HepG2 (cell line): ENCODE results near the gene TBC1D16. TPM values are rescaled to one million over a fixed set of nuclear protein-coding genes. Genes with fewer than 3 reads are reported as not detected.

ENCODE experiments used
- AHR ChIP-seq: IDR thresholded peaks from 2 replicates; pipeline ENCODE4 v1.6.1; 2018; ENCODE audit warnings: missing genetic modification reagents, missing compliant biosample characterization
- BRD4 ChIP-seq: sonication (generic); formaldehyde crosslinking; IDR thresholded peaks from 2 replicates; pipeline ENCODE4 v1.4.0; 2020; ENCODE audit warnings: missing genetic modification reagents
- BRF2 ChIP-seq: sonication (generic); formaldehyde crosslinking; IDR thresholded peaks from 2 replicates; pipeline ENCODE4 v1.8.1; 2022; ENCODE audit warnings: mild to moderate bottlenecking, missing genetic modification reagents
- CBX1 ChIP-seq: IDR thresholded peaks from one replicate; pipeline ENCODE4 v1.6.1; 2016; ENCODE audit warnings: antibody characterized with exemption, low read depth
- ESRRA ChIP-seq: sonication (generic); formaldehyde crosslinking; IDR thresholded peaks from 2 replicates; pipeline ENCODE4 v1.5.1; 2020; ENCODE audit warnings: mild to moderate bottlenecking, low read depth, missing genetic modification reagents
- HOXA9 ChIP-seq: sonication (generic); formaldehyde crosslinking; IDR thresholded peaks from 2 replicates; pipeline ENCODE4 v1.8.1; 2022; ENCODE audit warnings: missing genetic modification reagents, mild to moderate bottlenecking, moderate library complexity, borderline replicate concordance
- MTA1 ChIP-seq: sonication (generic); formaldehyde crosslinking; IDR thresholded peaks from 2 replicates; pipeline ENCODE4 v1.4.0; 2020; ENCODE audit warnings: missing genetic modification reagents, mild to moderate bottlenecking, borderline replicate concordance
- PCBP1 ChIP-seq: fragments of 200-400 bp; formaldehyde crosslinking; IDR thresholded peaks from 2 replicates; pipeline ENCODE4 v1.6.1; 2017; ENCODE audit warnings: mild to moderate bottlenecking, low read depth, low read length, borderline replicate concordance
- RAD51 ChIP-seq: fragments of 450-650 bp; IDR thresholded peaks from 2 replicates; pipeline ENCODE4 v1.6.1; 2016; ENCODE audit warnings: borderline replicate concordance
- SKIL ChIP-seq: sonication (generic); formaldehyde crosslinking; IDR thresholded peaks from 2 replicates; pipeline ENCODE4 v1.8.0; 2022; ENCODE audit warnings: missing genetic modification reagents, mild to moderate bottlenecking, moderate library complexity, borderline replicate concordance
- SNAPC5 ChIP-seq: sonication (generic); formaldehyde crosslinking; IDR thresholded peaks from 2 replicates; pipeline ENCODE4 v1.8.1; 2023; ENCODE audit warnings: mild to moderate bottlenecking, missing genetic modification reagents, borderline replicate concordance
- TAF15 ChIP-seq: fragments of 200-400 bp; formaldehyde crosslinking; IDR thresholded peaks from one replicate; pipeline ENCODE4 v1.6.1; 2018; ENCODE audit warnings: mild to moderate bottlenecking, low read depth, low read length; ENCODE audit not compliant: poor library complexity, severe bottlenecking
- TARDBP ChIP-seq: sonication (generic); formaldehyde crosslinking; IDR thresholded peaks from 2 replicates; pipeline ENCODE4 v1.8.0; 2022; ENCODE audit warnings: mild to moderate bottlenecking, missing genetic modification reagents
- TSC22D2 ChIP-seq: sonication (generic); formaldehyde crosslinking; IDR thresholded peaks from 2 replicates; pipeline ENCODE4 v1.5.1; 2020; ENCODE audit warnings: missing genetic modification reagents, mild to moderate bottlenecking, borderline replicate concordance
- ZBTB38 ChIP-seq: sonication (generic); formaldehyde crosslinking; IDR thresholded peaks from 2 replicates; pipeline ENCODE4 v1.5.1; 2020; ENCODE audit warnings: mild to moderate bottlenecking, missing genetic modification reagents
- ZNF331 ChIP-seq: sonication (generic); formaldehyde crosslinking; IDR thresholded peaks from 2 replicates; pipeline ENCODE4 v1.4.0; 2020; ENCODE audit warnings: missing genetic modification reagents
- ZNF562 ChIP-seq: sonication (generic); formaldehyde crosslinking; IDR thresholded peaks from 2 replicates; pipeline ENCODE4 v1.8.0; 2022; ENCODE audit warnings: missing genetic modification reagents, borderline replicate concordance
- ZNF749 ChIP-seq: sonication (generic); formaldehyde crosslinking; IDR thresholded peaks from 2 replicates; pipeline ENCODE4 v1.8.0; 2022; ENCODE audit warnings: mild to moderate bottlenecking, missing genetic modification reagents, moderate library complexity, borderline replicate concordance
- ZSCAN29 ChIP-seq: sonication (generic); formaldehyde crosslinking; conservative IDR thresholded peaks from 2 replicates; pipeline ENCODE4 v1.4.0; 2020; ENCODE audit warnings: mild to moderate bottlenecking, missing genetic modification reagents
- ZZZ3 ChIP-seq: sonication (generic); formaldehyde crosslinking; IDR thresholded peaks from 2 replicates; pipeline ENCODE4 v1.4.0; 2020; ENCODE audit warnings: missing genetic modification reagents, mild to moderate bottlenecking, borderline replicate concordance
- polyA plus RNA-seq, 8 experiments: library from polyadenylated mRNA; depleted of rRNA in 3 of 8; stranded (reverse) in 7 of 8; unstranded in 1 of 8; fragments of >200 nt; fragmentation: Illumina TruSeq in 4 of 8; extraction: Trizol in 4 of 8; gene quantifications; 2 replicates each; pipeline versions ENCODE4 v1.2.1 to v1.2.3, GENCODE V29; 2011 to 2016; ENCODE audit warnings: low read depth in 4 of 8, missing spikeins in 1 of 8, mixed read lengths in 1 of 8; ENCODE audit not compliant: insufficient read depth in 1 of 8
- total RNA-seq, 5 experiments: library from RNA; depleted of rRNA; stranded (reverse); fragments of >200 nt; fragmentation: Illumina TruSeq; extraction: Trizol; gene quantifications; 2 replicates each; pipeline ENCODE4 v1.2.3, GENCODE V29; 2016; ENCODE audit warnings: low read depth in 1 of 5
- TF ChIP-seq, protein P1 (sequence below): IDR thresholded peaks from 2 replicates; pipeline ENCODE4 v1.6.1; 2016
- TF ChIP-seq, protein P2 (sequence below): sonication (generic); formaldehyde crosslinking; IDR thresholded peaks from 2 replicates; pipeline ENCODE4 v1.8.1; 2023; ENCODE audit warnings: mild to moderate bottlenecking, moderate library complexity, missing genetic modification reagents
- TF ChIP-seq, protein P3 (sequence below): IDR thresholded peaks from 2 replicates; pipeline ENCODE4 v1.6.1; 2018; ENCODE audit warnings: missing genetic modification reagents, mild to moderate bottlenecking, missing compliant biosample characterization

The TBC1D16 gene
- total and polyA plus RNA-seq, 2 of the 13 experiments (the other 11 are each of a cell fraction or from before 2014, with no cell fraction given), result 14.9 to 24.9 TPM

- no peak for TF ChIP-seq BRF2 (CRISPR knock-in tag)
- no peak for TF ChIP-seq TAF15
- TF ChIP-seq BRD4 (CRISPR knock-in tag), result no peak
- TF ChIP-seq SNAPC5 (CRISPR knock-in tag), result no peak
- TF ChIP-seq ZNF749 (CRISPR knock-in tag), result no peak
- TF ChIP-seq TSC22D2 (CRISPR knock-in tag), result no peak
- peak; percentile 32; the same call in 1 of the 2 replicates for TF ChIP-seq ZSCAN29 (CRISPR knock-in tag)
- TF ChIP-seq, protein P1, sequence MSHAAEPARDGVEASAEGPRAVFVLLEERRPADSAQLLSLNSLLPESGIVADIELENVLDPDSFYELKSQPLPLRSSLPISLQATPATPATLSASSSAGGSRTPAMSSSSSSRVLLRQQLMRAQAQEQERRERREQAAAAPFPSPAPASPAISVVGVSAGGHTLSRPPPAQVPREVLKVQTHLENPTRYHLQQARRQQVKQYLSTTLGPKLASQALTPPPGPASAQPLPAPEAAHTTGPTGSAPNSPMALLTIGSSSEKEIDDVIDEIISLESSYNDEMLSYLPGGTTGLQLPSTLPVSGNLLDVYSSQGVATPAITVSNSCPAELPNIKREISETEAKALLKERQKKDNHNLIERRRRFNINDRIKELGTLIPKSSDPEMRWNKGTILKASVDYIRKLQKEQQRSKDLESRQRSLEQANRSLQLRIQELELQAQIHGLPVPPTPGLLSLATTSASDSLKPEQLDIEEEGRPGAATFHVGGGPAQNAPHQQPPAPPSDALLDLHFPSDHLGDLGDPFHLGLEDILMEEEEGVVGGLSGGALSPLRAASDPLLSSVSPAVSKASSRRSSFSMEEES, result no peak
- no peak for TF ChIP-seq ZNF562
- TF ChIP-seq AHR (CRISPR knock-in tag), result no peak
- TF ChIP-seq ZNF331 (CRISPR knock-in tag), result no peak
- TF ChIP-seq HOXA9 (CRISPR knock-in tag), result no peak
- TF ChIP-seq, protein P2, sequence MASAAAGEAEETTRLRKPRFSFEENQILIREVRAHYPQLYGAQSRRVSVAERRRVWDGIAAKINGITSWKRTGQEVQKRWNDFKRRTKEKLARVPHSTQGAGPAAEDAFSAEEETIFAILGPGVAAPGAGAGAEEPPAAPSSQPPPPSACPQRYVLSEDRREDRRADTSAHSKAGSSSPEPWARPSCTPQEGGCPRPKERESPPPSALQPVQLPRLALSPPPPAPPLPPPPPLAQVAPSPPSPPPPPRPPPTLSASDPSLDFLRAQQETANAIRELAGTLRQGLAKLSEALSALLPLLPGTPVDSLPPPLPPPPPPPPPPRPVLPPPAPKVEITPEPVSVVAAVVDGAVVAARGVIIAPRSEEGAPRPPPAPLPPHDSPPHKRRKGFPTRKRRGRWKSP (CRISPR knock-in tag), result peak; percentile 52; the same call in 1 of the 2 replicates
- no peak for TF ChIP-seq SKIL (CRISPR knock-in tag)
- peak; percentile 47; the same call in 1 of the 2 replicates for TF ChIP-seq MTA1
- TF ChIP-seq CBX1, result no peak
- no peak for TF ChIP-seq PCBP1
- no peak for TF ChIP-seq ESRRA
- TF ChIP-seq ZZZ3, result no peak
- no peak for TF ChIP-seq TARDBP (CRISPR knock-in tag)
- TF ChIP-seq RAD51, result no peak
- TF ChIP-seq, protein P3, sequence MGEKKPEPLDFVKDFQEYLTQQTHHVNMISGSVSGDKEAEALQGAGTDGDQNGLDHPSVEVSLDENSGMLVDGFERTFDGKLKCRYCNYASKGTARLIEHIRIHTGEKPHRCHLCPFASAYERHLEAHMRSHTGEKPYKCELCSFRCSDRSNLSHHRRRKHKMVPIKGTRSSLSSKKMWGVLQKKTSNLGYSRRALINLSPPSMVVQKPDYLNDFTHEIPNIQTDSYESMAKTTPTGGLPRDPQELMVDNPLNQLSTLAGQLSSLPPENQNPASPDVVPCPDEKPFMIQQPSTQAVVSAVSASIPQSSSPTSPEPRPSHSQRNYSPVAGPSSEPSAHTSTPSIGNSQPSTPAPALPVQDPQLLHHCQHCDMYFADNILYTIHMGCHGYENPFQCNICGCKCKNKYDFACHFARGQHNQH (CRISPR knock-in tag), result no peak
- no peak; the same call in 1 of the 2 replicates for TF ChIP-seq ZBTB38 (CRISPR knock-in tag)
These were observed 35.6 kb upstream of the TBC1D16 start (continued) for GRCh38 chr17:80071116-80071841.
